Measurements from ENCODE around the gene ACTN4. TPM values are rescaled to one million over a fixed set of nuclear protein-coding genes. Genes with fewer than 3 reads are reported as not detected.
A peak's percentile ranks its signal among the peaks of the same experiment; 100 is the strongest.

ACTN4 gene
- total and polyA plus RNA-seq, 12 donors: 148 to 773 (median 558) TPM

- peak in 1 of 7 donors; percentile 25 for DNase-seq
- no peak overlapping the region for H3K27ac ChIP-seq
- H3K4me1 ChIP-seq (replicated peaks in 1 of 2): peaks cover 0 to 12% of the 10 kb centered on the region in 2 donors
- TF ChIP-seq, protein P1, sequence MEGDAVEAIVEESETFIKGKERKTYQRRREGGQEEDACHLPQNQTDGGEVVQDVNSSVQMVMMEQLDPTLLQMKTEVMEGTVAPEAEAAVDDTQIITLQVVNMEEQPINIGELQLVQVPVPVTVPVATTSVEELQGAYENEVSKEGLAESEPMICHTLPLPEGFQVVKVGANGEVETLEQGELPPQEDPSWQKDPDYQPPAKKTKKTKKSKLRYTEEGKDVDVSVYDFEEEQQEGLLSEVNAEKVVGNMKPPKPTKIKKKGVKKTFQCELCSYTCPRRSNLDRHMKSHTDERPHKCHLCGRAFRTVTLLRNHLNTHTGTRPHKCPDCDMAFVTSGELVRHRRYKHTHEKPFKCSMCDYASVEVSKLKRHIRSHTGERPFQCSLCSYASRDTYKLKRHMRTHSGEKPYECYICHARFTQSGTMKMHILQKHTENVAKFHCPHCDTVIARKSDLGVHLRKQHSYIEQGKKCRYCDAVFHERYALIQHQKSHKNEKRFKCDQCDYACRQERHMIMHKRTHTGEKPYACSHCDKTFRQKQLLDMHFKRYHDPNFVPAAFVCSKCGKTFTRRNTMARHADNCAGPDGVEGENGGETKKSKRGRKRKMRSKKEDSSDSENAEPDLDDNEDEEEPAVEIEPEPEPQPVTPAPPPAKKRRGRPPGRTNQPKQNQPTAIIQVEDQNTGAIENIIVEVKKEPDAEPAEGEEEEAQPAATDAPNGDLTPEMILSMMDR (IDR thresholded peaks at IDR 0.05): no peak
- no peak for TF ChIP-seq POLR2A (IDR thresholded peaks at IDR 0.05)
- WGBS, 4 donors: 96 to 98% (median 97%) methylated on average over 9 to 21 of the region's 21 CpGs
- H3K27me3 ChIP-seq: no peaks in the 10 kb centered on the region
- intact Hi-C loops (cut with DNase I): loop anchor here in 1 of 2 donors (10.0 kb wide), 1 partner anchor 107 kb away; the partner anchor contains the start of gene HNRNPL
- H3K9me3 ChIP-seq (replicated peaks in 1 of 3): no peaks in the 10 kb centered on the region
- H3K4me3 ChIP-seq: no peak overlapping the region
- no peaks in the 10 kb centered on the region for H3K36me3 ChIP-seq (replicated peaks in 1 of 2)
These were observed 90.7 kb downstream of the ACTN4 start for GRCh38 chr19:38737921-38738737.

- intact Hi-C loops (cut with DNase I): loop anchor here in 1 of 2 donors (10.0 kb wide), 2 partner anchors 105 to 185 kb away; partner anchors contain the start of gene HNRNPL
- Histone ChIP-seq H3K27me3 (no peaks in the 10 kb centered on the region), H3K36me3 (replicated peaks in 1 of 2) (no peaks in the 10 kb centered on the region)
These were observed 92.2 kb downstream of the ACTN4 start for GRCh38 chr19:38739440-38740256.

GRCh38 chr19:38740257-38740592 is 92.8 kb downstream of the ACTN4 start:
- no peak overlapping the region for H3K27ac ChIP-seq
- TF ChIP-seq POLR2A (IDR thresholded peaks at IDR 0.05): no peak
- TF ChIP-seq, protein P1 (IDR thresholded peaks at IDR 0.05): no peak
- DNase-seq: no peak
- H3K9me3 ChIP-seq (replicated peaks in 1 of 3): no peaks in the 10 kb centered on the region
- WGBS, 4 donors: 90 to 98% (median 93%) methylated on average over 8 to 9 of the region's 9 CpGs
- peaks cover 0 to 6% of the 10 kb centered on the region in 2 donors for H3K4me1 ChIP-seq (replicated peaks in 1 of 2)
- H3K4me3 ChIP-seq: no peak overlapping the region
- no peaks in the 10 kb centered on the region for H3K27me3 ChIP-seq
- H3K36me3 ChIP-seq (replicated peaks in 1 of 2): no peaks in the 10 kb centered on the region
- intact Hi-C loops (cut with DNase I): loop anchor here in 1 of 2 donors (10.0 kb wide), 1 partner anchor 185 kb away; no protein-coding TSS in a partner anchor

More at GRCh38 chr19:38739440-38740256, 92.2 kb downstream of the ACTN4 start:
- 68 to 89% (median 80%) methylated on average over 8 to 16 of the region's 16 CpGs for WGBS, 4 donors
- H3K27ac ChIP-seq: no peak overlapping the region
- no peak for TF ChIP-seq POLR2A (IDR thresholded peaks at IDR 0.05)
- TF ChIP-seq, protein P1 (IDR thresholded peaks at IDR 0.05): no peak
- peaks cover 0 to 6% of the 10 kb centered on the region in 2 donors for H3K4me1 ChIP-seq (replicated peaks in 1 of 2)
- no peaks in the 10 kb centered on the region for H3K9me3 ChIP-seq (replicated peaks in 1 of 3)
- no peak overlapping the region for H3K4me3 ChIP-seq
- no peak for DNase-seq

GRCh38 chr19:38740932-38741331 is 93.5 kb downstream of the ACTN4 start:
- no peak for DNase-seq

More at GRCh38 chr19:38740932-38741331, 93.5 kb downstream of the ACTN4 start:
- H3K27ac ChIP-seq: no peak overlapping the region
- H3K4me3 ChIP-seq: no peak overlapping the region
- TF ChIP-seq, protein P1 (IDR thresholded peaks at IDR 0.05): no peak
- TF ChIP-seq POLR2A (IDR thresholded peaks at IDR 0.05): no peak
- H3K9me3 ChIP-seq (replicated peaks in 1 of 3): no peaks in the 10 kb centered on the region
- intact Hi-C loops (cut with DNase I): loop anchor here in 1 of 2 donors (10.0 kb wide), 1 partner anchor 184 kb away; no protein-coding TSS in a partner anchor
- no peaks in the 10 kb centered on the region for H3K27me3 ChIP-seq
- WGBS, 4 donors: 90 to 100% (median 96%) methylated on average over 2 of the region's 2 CpGs
- no peaks in the 10 kb centered on the region for H3K36me3 ChIP-seq (replicated peaks in 1 of 2)
- H3K4me1 ChIP-seq (replicated peaks in 1 of 2): peaks cover 0 to 6% of the 10 kb centered on the region in 2 donors
